Trophoblast cell (in vitro differentiated cells and primary cell): ENCODE results near the gene TPRX1.

Experiments
- DNase-seq, 2 donors: peaks; one replicate each; pipeline ENCODE4 v3.0.0-alpha.2; 2016
- H2AFZ ChIP-seq: 2 replicates; pipeline ENCODE4 v1.6.1; 2013; ENCODE audit warnings: low read length, moderate library complexity, mild to moderate bottlenecking; ENCODE audit not compliant: insufficient read depth, poor library complexity
- H2AK5ac ChIP-seq: 2 replicates; pipeline ENCODE4 v1.6.1; 2013; ENCODE audit warnings: mild to moderate bottlenecking, low read length
- H2BK120ac ChIP-seq: 2 replicates; pipeline ENCODE4 v1.6.1; 2013; ENCODE audit warnings: low read length, mild to moderate bottlenecking, moderate library complexity; ENCODE audit not compliant: insufficient read depth, poor library complexity
- H2BK12ac ChIP-seq: 2 replicates; pipeline ENCODE4 v1.6.1; 2013; ENCODE audit warnings: mild to moderate bottlenecking, low read length, moderate library complexity
- H2BK5ac ChIP-seq: 2 replicates; pipeline ENCODE4 v1.6.1; 2013; ENCODE audit warnings: low read length, low read depth, moderate library complexity, mild to moderate bottlenecking; ENCODE audit not compliant: poor library complexity
- H3K14ac ChIP-seq: 2 replicates; pipeline ENCODE4 v1.6.1; 2013; ENCODE audit warnings: mild to moderate bottlenecking, low read length
- H3K18ac ChIP-seq: 2 replicates; pipeline ENCODE4 v1.6.1; 2013; ENCODE audit warnings: mild to moderate bottlenecking, low read length
- H3K23ac ChIP-seq: 2 replicates; pipeline ENCODE4 v1.6.1; 2013; ENCODE audit warnings: low read length
- H3K27ac ChIP-seq: 2 replicates; pipeline ENCODE4 v1.5.1; 2013; ENCODE audit warnings: low read depth, mild to moderate bottlenecking, inconsistent platforms, low read length, moderate library complexity
- H3K27me3 ChIP-seq: 2 replicates; pipeline ENCODE4 v1.6.1; 2013; ENCODE audit warnings: inconsistent platforms, mild to moderate bottlenecking, low read length, moderate library complexity; ENCODE audit not compliant: insufficient read depth
- H3K36me3 ChIP-seq, 2 experiments: 1 replicate in 1 of 2; 2 replicates in 1 of 2; pipeline ENCODE4 v1.6.1; 2013; ENCODE audit warnings: low read length in 2 of 2, mild to moderate bottlenecking in 2 of 2, moderate library complexity in 1 of 2; ENCODE audit not compliant: insufficient read depth in 2 of 2, control insufficient read depth in 1 of 2
- H3K4ac ChIP-seq: 2 replicates; pipeline ENCODE4 v1.6.1; 2013; ENCODE audit warnings: low read depth, mild to moderate bottlenecking, low read length, moderate library complexity
- H3K4me1 ChIP-seq, 2 experiments: 1 replicate in 1 of 2; 2 replicates in 1 of 2; pipeline ENCODE4 v1.6.1; 2013; ENCODE audit warnings: low read length in 2 of 2, mild to moderate bottlenecking in 2 of 2, moderate library complexity in 1 of 2; ENCODE audit not compliant: insufficient read depth in 2 of 2, control insufficient read depth in 1 of 2
- H3K4me2 ChIP-seq: 2 replicates; pipeline ENCODE4 v1.6.1; 2013; ENCODE audit warnings: inconsistent platforms, mild to moderate bottlenecking, low read length, moderate library complexity
- H3K4me3 ChIP-seq: 2 replicates; pipeline ENCODE4 v1.5.1; 2013; ENCODE audit warnings: mild to moderate bottlenecking, low read depth, low read length, inconsistent platforms
- H3K79me1 ChIP-seq: one replicate; pipeline ENCODE4 v1.6.1; 2013; ENCODE audit warnings: low read length
- H3K79me2 ChIP-seq: 2 replicates; pipeline ENCODE4 v1.6.1; 2013; ENCODE audit warnings: low read length, mild to moderate bottlenecking; ENCODE audit not compliant: control insufficient read depth, insufficient read depth, poor library complexity
- H3K9ac ChIP-seq: 2 replicates; pipeline ENCODE4 v1.6.1; 2013; ENCODE audit warnings: mild to moderate bottlenecking, low read length
- H3K9me3 ChIP-seq: 2 replicates; pipeline ENCODE4 v1.6.1; 2013; ENCODE audit warnings: low read depth, mild to moderate bottlenecking, control low read depth, inconsistent platforms, low read length; ENCODE audit not compliant: insufficient read depth
- H4K12ac ChIP-seq: 2 replicates; pipeline ENCODE4 v1.6.1; 2013; ENCODE audit warnings: low read depth, mild to moderate bottlenecking, low read length, moderate library complexity
- H4K8ac ChIP-seq: 2 replicates; pipeline ENCODE4 v1.6.1; 2013; ENCODE audit warnings: low read depth, mild to moderate bottlenecking, low read length, moderate library complexity
- H4K91ac ChIP-seq: one replicate; pipeline ENCODE4 v1.6.1; 2013; ENCODE audit warnings: low read depth, mild to moderate bottlenecking, low read length, moderate library complexity
- WGBS: extraction: QIAGEN DNeasy Blood & Tissue Kit; methylation state at CpG from one replicate; pipeline ENCODE4 v1.1.7; 2013; ENCODE audit warnings: missing lambda C conversion rate; ENCODE audit not compliant: insufficient read length, insufficient coverage; ENCODE audit errors: extremely low coverage; 5-methylcytosine and 5-hydroxymethylcytosine counted together

Gene TPRX1

DNA sequence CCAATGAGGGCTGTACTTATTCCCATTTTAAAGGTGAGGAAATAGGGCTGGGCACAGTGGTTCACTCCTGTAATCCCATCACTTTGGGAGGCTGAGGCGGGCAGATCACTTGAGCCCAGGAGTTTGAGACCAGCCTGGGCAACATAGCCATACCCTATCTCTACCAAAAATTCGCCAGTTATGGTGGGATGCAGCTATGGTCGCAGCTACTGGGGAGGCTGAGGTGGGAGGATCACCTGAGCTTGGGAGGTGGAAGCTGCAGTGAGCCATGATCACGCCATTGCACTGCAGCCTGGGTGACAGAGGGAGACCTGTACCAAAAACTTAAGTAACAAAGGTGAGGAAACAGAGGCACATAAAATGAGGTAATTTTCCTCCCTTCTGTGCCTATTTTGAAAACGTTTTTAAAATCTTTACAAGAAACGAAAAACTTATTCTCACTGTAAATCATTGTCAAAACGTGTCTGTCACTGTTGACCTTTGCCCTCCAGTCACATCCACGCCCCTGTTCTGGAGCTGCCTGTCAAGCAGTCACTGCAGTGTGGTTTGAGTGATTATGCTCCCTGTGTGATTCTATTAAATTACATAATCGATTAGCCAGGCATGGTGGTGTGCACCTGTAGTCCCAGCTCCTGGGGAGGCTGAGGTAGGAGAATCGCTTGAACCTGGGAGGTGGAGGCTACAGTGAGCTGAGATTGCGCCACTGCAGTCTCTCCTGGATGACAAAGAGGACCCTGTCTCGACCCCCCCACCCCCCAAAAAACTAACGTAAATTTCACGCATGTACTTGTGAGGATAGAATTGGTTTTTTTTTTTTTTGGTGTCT is 46.5 kb downstream of the TPRX1 start:
- Histone ChIP-seq H2BK120ac (no peak overlapping the region), H3K27ac (no peak overlapping the region), H3K79me1 (no peaks in the 10 kb centered on the region), H2AK5ac (no peak overlapping the region), H3K18ac (no peak overlapping the region), H3K4me2 (no peak overlapping the region), H3K27me3 (no peaks in the 10 kb centered on the region), H2BK12ac (no peak overlapping the region), H2AFZ (no peak overlapping the region), H3K14ac (no peak overlapping the region), H3K4me3 (no peak overlapping the region), H3K36me3 (peaks cover 51 to 62% of the 10 kb centered on the region in 2 experiments), H3K4ac (no peak overlapping the region), H3K9ac (no peak overlapping the region), H3K23ac (no peak overlapping the region), H3K4me1 (no peaks in the 10 kb centered on the region), H3K9me3 (peaks cover 4% of the 10 kb centered on the region), H4K91ac (no peak overlapping the region), H2BK5ac (no peak overlapping the region), H4K12ac (no peak overlapping the region), H4K8ac (no peak overlapping the region), H3K79me2 (no peaks in the 10 kb centered on the region)
- no CpG with 5 or more reads among the region's 14 CpGs for WGBS
- no peak for DNase-seq

DNA sequence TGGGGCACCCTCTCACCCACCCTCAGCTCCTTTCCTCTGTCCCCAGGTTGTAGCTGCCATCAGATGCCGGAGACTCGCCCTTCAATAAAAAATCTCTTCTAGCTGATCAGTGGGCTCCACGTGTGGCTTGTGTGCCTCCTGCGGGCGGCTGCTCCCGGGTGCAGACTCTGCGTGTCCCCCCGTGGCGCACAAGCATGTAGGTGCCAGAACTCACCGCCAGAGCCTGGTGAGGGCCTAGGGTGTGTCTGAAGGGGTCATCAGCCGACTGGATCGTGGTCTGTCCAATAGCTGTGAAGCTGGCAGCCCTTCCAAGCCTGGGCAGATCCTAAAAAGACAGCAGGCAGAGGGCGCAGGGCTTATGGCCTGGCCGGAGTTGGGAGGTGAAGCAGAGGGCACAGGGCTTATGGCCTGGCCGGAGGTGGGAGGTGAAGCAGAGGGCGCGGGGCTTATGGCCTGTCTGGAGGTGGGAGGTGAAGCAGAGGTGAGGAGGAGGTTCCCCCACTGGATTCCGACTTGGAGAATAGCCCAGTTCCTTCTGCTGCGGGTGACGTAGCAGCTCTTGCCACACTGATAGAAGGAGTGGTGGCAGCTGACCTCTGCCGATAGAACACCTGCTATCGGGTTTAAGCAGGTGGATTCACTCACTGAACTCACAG is 47.3 kb downstream of the TPRX1 start:
- H3K4me1 ChIP-seq, result no peaks in the 10 kb centered on the region
- no peak overlapping the region for H2AFZ ChIP-seq
- H2BK120ac ChIP-seq, result no peak overlapping the region
- H3K27me3 ChIP-seq, result no peaks in the 10 kb centered on the region
- H3K9ac ChIP-seq, result no peak overlapping the region
- H3K36me3 ChIP-seq, result peaks cover 58 to 69% of the 10 kb centered on the region in 2 experiments
- no peak overlapping the region for H2BK5ac ChIP-seq
- H3K4ac ChIP-seq, result no peak overlapping the region
- no peaks in the 10 kb centered on the region for H3K79me2 ChIP-seq
- no peak for DNase-seq
- H3K14ac ChIP-seq, result no peak overlapping the region
- peak overlapping the region; percentile 5 for H4K12ac ChIP-seq
- H3K4me2 ChIP-seq, result no peak overlapping the region
- no peak overlapping the region for H3K18ac ChIP-seq
- H3K9me3 ChIP-seq, result peaks cover 4% of the 10 kb centered on the region
- H4K8ac ChIP-seq, result no peak overlapping the region
- no peak overlapping the region for H2BK12ac ChIP-seq
- H3K27ac ChIP-seq, result no peak overlapping the region
- H3K4me3 ChIP-seq, result no peak overlapping the region
- no peaks in the 10 kb centered on the region for H3K79me1 ChIP-seq
- no CpG with 5 or more reads among the region's 22 CpGs for WGBS
- no peak overlapping the region for H2AK5ac ChIP-seq
- no peak overlapping the region for H4K91ac ChIP-seq
- no peak overlapping the region for H3K23ac ChIP-seq

GRCh38 chr19:47756627-47756929 is 47.8 kb downstream of the TPRX1 start:
- H3K4me3 ChIP-seq, result no peak overlapping the region
- no peaks in the 10 kb centered on the region for H3K79me2 ChIP-seq
- H4K91ac ChIP-seq, result no peak overlapping the region
- H2BK5ac ChIP-seq, result no peak overlapping the region
- peaks cover 61 to 72% of the 10 kb centered on the region in 2 experiments for H3K36me3 ChIP-seq
- H3K18ac ChIP-seq, result no peak overlapping the region
- H3K23ac ChIP-seq, result no peak overlapping the region
- no peak overlapping the region for H3K4ac ChIP-seq
- H3K4me2 ChIP-seq, result no peak overlapping the region
- H4K12ac ChIP-seq, result no peak overlapping the region
- H4K8ac ChIP-seq, result no peak overlapping the region
- no CpG with 5 or more reads among the region's 12 CpGs for WGBS
- no peak overlapping the region for H2BK120ac ChIP-seq
- no peak for DNase-seq
- H2AFZ ChIP-seq, result no peak overlapping the region
- H3K27ac ChIP-seq, result no peak overlapping the region
- H2AK5ac ChIP-seq, result no peak overlapping the region
- no peak overlapping the region for H3K9ac ChIP-seq
- H3K9me3 ChIP-seq, result peaks cover 4% of the 10 kb centered on the region
- H3K27me3 ChIP-seq, result no peaks in the 10 kb centered on the region
- H3K4me1 ChIP-seq, result no peaks in the 10 kb centered on the region
- H3K79me1 ChIP-seq, result no peaks in the 10 kb centered on the region
- no peak overlapping the region for H3K14ac ChIP-seq
- no peak overlapping the region for H2BK12ac ChIP-seq

- no peak overlapping the region for H2BK5ac ChIP-seq
- no peak for DNase-seq
- H2AK5ac ChIP-seq, result no peak overlapping the region
- no peaks in the 10 kb centered on the region for H3K79me2 ChIP-seq
- H3K4me2 ChIP-seq, result no peak overlapping the region
- H3K27ac ChIP-seq, result no peak overlapping the region
- no peak overlapping the region for H3K23ac ChIP-seq
- H2AFZ ChIP-seq, result no peak overlapping the region
- H3K79me1 ChIP-seq, result no peaks in the 10 kb centered on the region
- no peak overlapping the region for H3K4me3 ChIP-seq
- no peak overlapping the region for H3K14ac ChIP-seq
- H4K12ac ChIP-seq, result no peak overlapping the region
- no peaks in the 10 kb centered on the region for H3K27me3 ChIP-seq
- no peaks in the 10 kb centered on the region for H3K4me1 ChIP-seq
- WGBS, result no CpG with 5 or more reads among the region's 28 CpGs
- H2BK12ac ChIP-seq, result no peak overlapping the region
- no peak overlapping the region for H4K8ac ChIP-seq
- H2BK120ac ChIP-seq, result no peak overlapping the region
- peaks cover 67 to 78% of the 10 kb centered on the region in 2 experiments for H3K36me3 ChIP-seq
- no peak overlapping the region for H3K4ac ChIP-seq
- H3K9me3 ChIP-seq, result peaks cover 4% of the 10 kb centered on the region
- H3K9ac ChIP-seq, result no peak overlapping the region
- no peak overlapping the region for H3K18ac ChIP-seq
- H4K91ac ChIP-seq, result no peak overlapping the region
These were observed 48.4 kb downstream of the TPRX1 start for GRCh38 chr19:47755762-47756626.
